Spleen (tissue), 11 donors: ENCODE results near the gene EIF4A3. TPM values are rescaled to one million over a fixed set of nuclear protein-coding genes. Genes with fewer than 3 reads are reported as not detected.

ENCODE experiments used
- DNase-seq: peaks from one replicate; pipeline ENCODE4 v3.0.0-alpha.2; 2020
- H3K27ac ChIP-seq, 8 donors: fragments of 200-600 bp; sonication (generic) in 7 of 8; 1 replicate in 4 of 8; 2 replicates in 4 of 8; pipeline versions ENCODE4 v1.5.0 to v1.8.0; 2016 to 2021; ENCODE audit warnings: inconsistent platforms in 4 of 8, mild to moderate bottlenecking in 4 of 8, moderate library complexity in 1 of 8
- H3K27me3 ChIP-seq, 7 donors: fragments of 200-600 bp; sonication (generic) in 6 of 7; replicated peaks in 1 of 7; 1 replicate in 4 of 7; 2 replicates in 3 of 7; pipeline versions ENCODE4 v1.5.0 to v1.8.0; 2016 to 2021; ENCODE audit warnings: inconsistent platforms in 3 of 7, mild to moderate bottlenecking in 1 of 7
- H3K36me3 ChIP-seq, 6 donors: fragments of 200-600 bp; sonication (generic) in 5 of 6; 1 replicate in 4 of 6; 2 replicates in 2 of 6; pipeline versions ENCODE4 v1.5.0 to v1.8.0; 2016 to 2021; ENCODE audit warnings: inconsistent platforms in 2 of 6
- H3K4me1 ChIP-seq, 6 donors: fragments of 200-600 bp; sonication (generic) in 5 of 6; 1 replicate in 3 of 6; 2 replicates in 3 of 6; pipeline versions ENCODE4 v1.5.0 to v1.8.0; 2016 to 2021; ENCODE audit warnings: inconsistent platforms in 3 of 6
- H3K4me3 ChIP-seq, 8 donors: fragments of 200-600 bp; sonication (generic) in 7 of 8; 1 replicate in 4 of 8; 2 replicates in 4 of 8; pipeline versions ENCODE4 v1.5.0 to v1.8.0; 2016 to 2021; ENCODE audit warnings: inconsistent platforms in 4 of 8, mild to moderate bottlenecking in 4 of 8, moderate library complexity in 2 of 8
- H3K9me3 ChIP-seq, 8 donors: fragments of 200-600 bp; sonication (generic) in 7 of 8; 1 replicate in 4 of 8; 2 replicates in 4 of 8; pipeline versions ENCODE4 v1.5.0 to v1.8.0; 2016 to 2021; ENCODE audit warnings: inconsistent platforms in 4 of 8
- POLR2A ChIP-seq, 3 donors: fragments of 450-650 bp; IDR thresholded peaks; one replicate each; pipeline ENCODE4 v1.5.1; 2017; ENCODE audit warnings: antibody characterized with exemption in 3 of 3, mild to moderate bottlenecking in 1 of 3
- POLR2AphosphoS5 ChIP-seq, 3 donors: sonication (generic); formaldehyde crosslinking; IDR thresholded peaks; one replicate each; pipeline ENCODE4 v1.5.1; 2017; ENCODE audit warnings: antibody characterized with exemption in 3 of 3
- WGBS, 5 donors: extraction: QIAGEN DNeasy Blood & Tissue Kit in 3 of 5; methylation state at CpG; one replicate each; pipeline versions ENCODE4 v1.1.5 to v1.1.7; 2013 to 2018; 5-methylcytosine and 5-hydroxymethylcytosine counted together
- intact Hi-C: fragments of 100-400 bp; cut with DNase I; formaldehyde crosslinking; loops from one replicate; pipeline ENCODE4 v1.15.0; 2023; ENCODE audit warnings: low total_unique reads
- polyA plus RNA-seq, 3 donors: library from polyadenylated mRNA; stranded (reverse); fragments of 200-250 nt; gene quantifications; one replicate each; pipeline ENCODE4 v1.2.1, GENCODE V29; 2013
- total RNA-seq, 7 donors: library from RNA; depleted of rRNA in 3 of 7; stranded (reverse); fragments of >200 nt in 3 of 7; fragmentation: NEBNext Ultra II Directional in 4 of 7; extraction: Animal tissue kit (Norgen Biotek cat#: 25700) in 4 of 7; gene quantifications; one replicate each; pipeline versions ENCODE4 v1.1.0 to v1.2.1, GENCODE V29; 2016 to 2021
- TF ChIP-seq, protein P1 (sequence below), 11 experiments: fragments of 200-600 bp in 7 of 11; fragments of 450-650 bp in 4 of 11; sonication (generic) in 4 of 11; IDR thresholded peaks in 8 of 11; conservative IDR thresholded peaks in 3 of 11; 1 replicate in 7 of 11; 2 replicates in 4 of 11; pipeline versions ENCODE4 v1.4.0 to v1.8.0; 2016 to 2021; ENCODE audit warnings: antibody characterized with exemption in 11 of 11, inconsistent platforms in 4 of 11, mild to moderate bottlenecking in 1 of 11
- donor health status: healthy with polysubstance abuse.
- donor health status: DM: no; HTN: no; CAD: no; lungs with moderate emphysema.
- donor health status: DM: no; HTN: no; CAD: no.
- donor health status: Bipolar disorder and iron deficiency.
- donor health status: healthy.
- donor health status: DM: no; HTN: no; CAD: no.
- donor health status: DM: yes; HTN: yes; CAD: no.

The EIF4A3 gene
- total and polyA plus RNA-seq, 10 donors = 37.3 to 79.5 (median 63.6) TPM

DNA sequence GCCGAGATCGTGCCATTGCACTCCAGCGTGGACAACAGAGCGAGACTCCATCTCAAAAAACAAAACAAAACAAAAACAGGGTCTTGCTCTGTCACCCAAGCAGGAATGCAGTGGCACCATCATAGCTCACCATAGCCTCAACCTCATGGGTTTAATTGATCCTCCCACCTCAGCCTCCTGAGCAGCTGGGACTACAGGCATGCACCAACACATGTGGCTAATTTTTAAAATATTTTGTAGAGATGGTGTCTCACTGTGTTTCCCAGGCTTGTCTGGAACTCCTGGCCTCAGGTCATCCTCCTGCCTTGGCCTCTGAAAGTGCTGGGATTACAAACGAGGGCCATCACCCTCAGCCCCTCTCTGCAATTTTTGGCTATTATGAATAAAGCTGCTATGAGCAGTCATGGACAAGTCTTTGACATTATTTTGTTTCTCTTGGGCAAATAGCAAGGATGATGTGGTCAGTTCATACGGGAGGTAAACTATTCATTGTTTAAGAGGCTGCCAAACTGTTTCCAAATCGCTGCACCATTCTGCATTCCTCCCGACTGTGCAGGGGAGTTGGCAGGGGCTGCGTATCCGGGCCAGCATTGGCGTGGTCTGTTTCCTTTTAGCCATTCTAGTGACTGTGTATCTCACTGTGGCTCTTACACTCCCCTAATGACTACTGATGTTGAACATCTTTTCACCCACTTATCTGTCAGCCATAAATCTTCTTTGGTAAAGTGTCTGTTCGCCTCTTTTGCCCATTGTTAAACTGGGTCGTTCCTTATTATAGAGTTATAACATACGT is 21.1 kb downstream of the EIF4A3 start:
- Histone ChIP-seq H3K9me3 (no peaks in the 10 kb centered on the region), H3K36me3 (no peaks in the 10 kb centered on the region), H3K4me3 (no peak overlapping the region), H3K27ac (no peak overlapping the region), H3K4me1 (no peaks in the 10 kb centered on the region), H3K27me3 (peaks cover 0 to 13% (median 0%) of the 10 kb centered on the region in 7 donors)
- intact Hi-C loops = no loop called here
- no peak for TF ChIP-seq POLR2A (IDR thresholded peaks at IDR 0.05)
- TF ChIP-seq, protein P1, sequence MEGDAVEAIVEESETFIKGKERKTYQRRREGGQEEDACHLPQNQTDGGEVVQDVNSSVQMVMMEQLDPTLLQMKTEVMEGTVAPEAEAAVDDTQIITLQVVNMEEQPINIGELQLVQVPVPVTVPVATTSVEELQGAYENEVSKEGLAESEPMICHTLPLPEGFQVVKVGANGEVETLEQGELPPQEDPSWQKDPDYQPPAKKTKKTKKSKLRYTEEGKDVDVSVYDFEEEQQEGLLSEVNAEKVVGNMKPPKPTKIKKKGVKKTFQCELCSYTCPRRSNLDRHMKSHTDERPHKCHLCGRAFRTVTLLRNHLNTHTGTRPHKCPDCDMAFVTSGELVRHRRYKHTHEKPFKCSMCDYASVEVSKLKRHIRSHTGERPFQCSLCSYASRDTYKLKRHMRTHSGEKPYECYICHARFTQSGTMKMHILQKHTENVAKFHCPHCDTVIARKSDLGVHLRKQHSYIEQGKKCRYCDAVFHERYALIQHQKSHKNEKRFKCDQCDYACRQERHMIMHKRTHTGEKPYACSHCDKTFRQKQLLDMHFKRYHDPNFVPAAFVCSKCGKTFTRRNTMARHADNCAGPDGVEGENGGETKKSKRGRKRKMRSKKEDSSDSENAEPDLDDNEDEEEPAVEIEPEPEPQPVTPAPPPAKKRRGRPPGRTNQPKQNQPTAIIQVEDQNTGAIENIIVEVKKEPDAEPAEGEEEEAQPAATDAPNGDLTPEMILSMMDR (IDR thresholded peaks at IDR 0.05 in 8 of 11, conservative IDR thresholded peaks at IDR 0.05 in 3 of 11) = no peak
- TF ChIP-seq POLR2AphosphoS5 (IDR thresholded peaks at IDR 0.05) = no peak
- 64 to 77% (median 75%) methylated on average over 14 of the region's 14 CpGs for WGBS, 5 donors
- no peak for DNase-seq

DNA sequence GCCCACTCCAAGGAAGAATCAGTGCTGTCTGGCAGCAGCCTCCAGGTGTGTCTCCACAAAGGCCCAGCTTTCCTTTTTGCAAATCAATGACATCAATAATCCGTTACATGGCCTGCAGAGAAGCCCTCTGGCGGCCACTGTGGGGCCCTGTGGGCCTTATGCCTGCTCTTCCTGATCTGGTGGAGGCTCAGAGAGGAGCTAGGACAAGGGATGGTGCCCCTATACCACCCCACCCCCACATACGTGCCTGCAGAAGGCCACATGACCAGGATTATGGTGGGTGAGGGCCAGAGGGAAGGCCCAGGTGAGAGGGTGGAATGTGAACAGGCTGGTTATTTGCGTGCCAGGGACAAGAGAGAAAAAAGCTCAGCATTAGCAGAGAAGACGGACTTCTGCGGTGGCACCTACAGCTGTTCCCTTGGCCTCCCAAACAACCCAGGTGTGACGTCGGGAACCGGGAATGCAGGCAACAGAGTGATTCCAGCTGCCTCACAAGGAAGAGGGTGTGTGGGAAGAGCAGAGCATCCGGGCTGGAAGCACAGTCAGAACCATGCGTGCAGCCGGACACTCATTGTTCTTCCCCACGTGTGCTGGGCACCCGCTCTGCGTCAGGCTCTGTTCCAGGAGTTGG is 22.5 kb downstream of the EIF4A3 start:
- 76 to 83% (median 78%) methylated on average over 15 of the region's 15 CpGs for WGBS, 5 donors
- DNase-seq = no peak

DNA sequence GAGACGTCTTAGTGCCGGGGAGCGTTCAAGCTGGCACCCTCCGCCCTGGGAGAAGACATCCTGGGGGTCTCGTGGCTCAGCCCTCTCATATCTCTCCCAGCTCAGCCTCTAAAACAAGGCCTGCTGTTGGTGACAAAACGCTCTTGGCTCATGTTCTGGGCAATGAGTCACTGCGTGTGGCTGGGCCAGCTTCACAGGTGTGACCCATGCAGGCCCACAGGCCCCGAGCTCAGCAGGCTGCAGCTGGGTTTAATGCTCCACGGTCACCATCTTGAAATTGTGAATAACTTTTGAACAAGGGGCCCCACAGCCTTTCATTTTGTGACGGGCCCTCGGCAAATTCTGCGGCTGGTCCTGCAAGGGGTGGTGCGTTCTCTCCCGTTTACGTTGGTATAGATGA is 23.1 kb downstream of the EIF4A3 start:
- DNase-seq = no peak
- TF ChIP-seq POLR2A (IDR thresholded peaks at IDR 0.05) = no peak
- peaks cover 0 to 13% (median 0%) of the 10 kb centered on the region in 7 donors for H3K27me3 ChIP-seq
- H3K36me3 ChIP-seq = peaks cover 0 to 11% (median 0%) of the 10 kb centered on the region in 6 donors
- no peak overlapping the region for H3K27ac ChIP-seq
- intact Hi-C loops = no loop called here
- WGBS, 5 donors = 85 to 97% (median 88%) methylated on average over 13 to 15 of the region's 15 CpGs
- no peak overlapping the region for H3K4me3 ChIP-seq
- H3K4me1 ChIP-seq = no peaks in the 10 kb centered on the region
- no peaks in the 10 kb centered on the region for H3K9me3 ChIP-seq

More for the DNA sequence above, 22.5 kb downstream of the EIF4A3 start:
- H3K27ac ChIP-seq = no peak overlapping the region
- TF ChIP-seq, protein P1 (IDR thresholded peaks at IDR 0.05 in 8 of 11, conservative IDR thresholded peaks at IDR 0.05 in 3 of 11) = peak in 2 of 11 experiments; percentile 6 to 12
- no peak for TF ChIP-seq POLR2AphosphoS5 (IDR thresholded peaks at IDR 0.05)
- no peak for TF ChIP-seq POLR2A (IDR thresholded peaks at IDR 0.05)
- H3K27me3 ChIP-seq = peaks cover 0 to 13% (median 0%) of the 10 kb centered on the region in 7 donors
- H3K4me3 ChIP-seq = no peak overlapping the region
- no peaks in the 10 kb centered on the region for H3K4me1 ChIP-seq
- intact Hi-C loops = no loop called here
- no peaks in the 10 kb centered on the region for H3K9me3 ChIP-seq
- peaks cover 0 to 4% (median 0%) of the 10 kb centered on the region in 6 donors for H3K36me3 ChIP-seq

DNA sequence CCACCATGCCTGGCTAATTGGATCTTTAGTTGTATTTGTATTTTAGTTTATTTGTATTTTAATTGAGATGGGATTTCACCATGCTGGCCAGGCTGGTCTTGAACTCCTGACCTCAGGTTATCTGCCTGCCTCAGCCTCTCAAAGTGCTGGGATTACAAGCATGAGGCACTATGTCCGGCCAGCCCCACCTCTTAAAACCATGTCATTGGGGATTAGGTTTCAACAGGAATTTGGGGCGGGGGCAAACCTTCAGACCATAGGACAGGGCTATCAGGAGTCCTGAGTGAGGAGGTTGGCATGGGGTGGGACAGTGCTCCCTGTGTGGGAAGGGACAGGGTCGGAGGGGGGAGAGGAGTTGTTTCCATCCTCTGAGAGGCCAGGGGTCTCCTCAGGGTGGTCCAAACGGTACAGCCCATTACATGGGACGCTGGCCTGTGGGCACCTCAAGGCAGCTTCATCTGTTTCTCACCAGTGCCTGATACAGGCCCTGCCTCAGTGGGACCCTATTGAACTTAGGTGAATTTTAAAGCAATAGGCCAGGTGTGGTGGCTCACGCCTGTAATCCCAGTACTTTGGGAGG is 23.9 kb downstream of the EIF4A3 start:
- Histone ChIP-seq H3K27me3 (peaks cover 0 to 13% (median 0%) of the 10 kb centered on the region in 7 donors), H3K27ac (no peak overlapping the region), H3K36me3 (peaks cover 0 to 19% (median 0%) of the 10 kb centered on the region in 6 donors), H3K4me1 (peaks cover 0 to 5% (median 0%) of the 10 kb centered on the region in 6 donors), H3K9me3 (no peaks in the 10 kb centered on the region), H3K4me3 (no peak overlapping the region)
- intact Hi-C loops = no loop called here
- WGBS, 5 donors = 73 to 94% (median 88%) methylated on average over 6 of the region's 6 CpGs
- DNase-seq = no peak
- TF ChIP-seq POLR2AphosphoS5 (IDR thresholded peaks at IDR 0.05) (no peak), POLR2A (IDR thresholded peaks at IDR 0.05) (no peak)
- TF ChIP-seq, protein P1 (IDR thresholded peaks at IDR 0.05 in 8 of 11, conservative IDR thresholded peaks at IDR 0.05 in 3 of 11) = no peak
